Uterine smooth muscle cell (primary cell): ENCODE results near the gene IMPA2. TPM values are rescaled to one million over a fixed set of nuclear protein-coding genes. Genes with fewer than 3 reads are reported as not detected.

Experiments
- total RNA-seq: library from RNA; depleted of rRNA; stranded (reverse); fragments of >200 nt; gene quantifications from 2 replicates; pipeline ENCODE4 v1.2.3, GENCODE V29; 2014

IMPA2 gene
- total RNA-seq, result 11.7 and 19.1 TPM in 2 replicates

DNA sequence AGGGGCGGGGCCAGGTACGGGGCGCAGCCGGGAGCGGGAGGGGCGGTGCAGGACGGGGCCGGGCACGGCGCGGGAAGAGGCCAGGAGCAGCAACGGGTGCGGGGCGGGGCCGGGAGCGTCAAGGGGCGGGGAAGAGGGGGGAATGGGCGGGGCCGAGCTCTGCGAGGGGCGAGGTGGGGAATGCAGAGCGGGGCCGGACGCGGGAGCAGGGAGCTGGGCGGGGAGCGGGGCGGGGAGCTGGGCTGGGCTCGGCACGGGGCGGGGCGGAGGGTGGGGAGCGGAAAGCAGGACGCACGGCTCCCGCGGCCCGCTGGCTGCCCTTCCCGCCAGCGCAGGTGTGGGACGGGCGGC is at the start of gene IMPA2:
Gene IMPA2, plus strand, starts transcription at position 316 of the 351 bp plus-strand sequence. CDS start 163 bp downstream, outside the sequence.

Other genes starting within 250 kb of the IMPA2 start
- gene CHMP1B, start 130.1 kb upstream of the IMPA2 start, total RNA-seq, result 50.7 and 58.0 TPM in 2 replicates
- 20.4 and 27.1 TPM in 2 replicates for gene MPPE1, start 73.2 kb upstream of the IMPA2 start, total RNA-seq
- gene ANKRD62, start 112.3 kb downstream of the IMPA2 start, total RNA-seq, result not detected in 2 replicates